WTC11 (cell line): Measurements from ENCODE around the gene ZNF804B. TPM values are rescaled to one million over a fixed set of nuclear protein-coding genes. Genes with fewer than 3 reads are reported as not detected.

ENCODE experiments used
- ATAC-seq: fragments of 200-7000 bp; cut with Tn5 transposase; 2 replicates; pipeline ENCODE4 v1.10.0; 2021; ENCODE audit warnings: mild to moderate bottlenecking, moderate library complexity
- CTCF ChIA-PET: fragments of 300-600 bp; sonication (Branson Sonifier 250); formaldehyde crosslinking; loops from one replicate; lab custom pipeline; 2021; ENCODE audit warnings: antibody characterized with exemption; lab: Charles Lee
- POLR2A ChIA-PET: fragments of 350-600 bp; sonication (Branson Sonifier 250); formaldehyde crosslinking; loops from one replicate; lab custom pipeline; 2021; ENCODE audit warnings: antibody characterized with exemption; lab: Charles Lee
- DNase-seq: peaks from one replicate; pipeline ENCODE4 v3.0.0; 2021; ENCODE audit warnings: low spot score
- H3K27ac Mint-ChIP-seq: 2 replicates; pipeline ENCODE4 v1.8.0; 2021; ENCODE audit warnings: mixed read lengths
- H3K27me3 Mint-ChIP-seq: 2 replicates; pipeline ENCODE4 v1.8.0; 2021; ENCODE audit warnings: low read depth, mild to moderate bottlenecking, moderate library complexity, mixed read lengths
- H3K36me3 Mint-ChIP-seq: 2 replicates; pipeline ENCODE4 v1.8.0; 2021; ENCODE audit warnings: mixed read lengths
- H3K4me1 Mint-ChIP-seq: 2 replicates; pipeline ENCODE4 v1.8.0; 2022; ENCODE audit warnings: mixed read lengths
- H3K4me3 Mint-ChIP-seq: 2 replicates; pipeline ENCODE4 v1.8.0; 2021; ENCODE audit warnings: mild to moderate bottlenecking, moderate library complexity, mixed read lengths
- H3K9me3 Mint-ChIP-seq: 2 replicates; pipeline ENCODE4 v1.8.0; 2021; ENCODE audit warnings: mixed read lengths
- FOXK1 ChIP-seq: sonication (generic); formaldehyde crosslinking; IDR thresholded peaks from 2 replicates; pipeline ENCODE4 v1.8.0; 2022; ENCODE audit warnings: mild to moderate bottlenecking, moderate library complexity, missing genetic modification reagents
- IRF2 ChIP-seq: sonication (generic); formaldehyde crosslinking; IDR thresholded peaks from 2 replicates; pipeline ENCODE4 v1.8.0; 2022; ENCODE audit warnings: low read depth, missing genetic modification reagents, borderline replicate concordance
- SMAD3 ChIP-seq: sonication (generic); formaldehyde crosslinking; IDR thresholded peaks from 2 replicates; pipeline ENCODE4 v1.8.0; 2022; ENCODE audit warnings: missing genetic modification reagents, mild to moderate bottlenecking, borderline replicate concordance
- SMAD4 ChIP-seq: sonication (generic); formaldehyde crosslinking; IDR thresholded peaks from 2 replicates; pipeline ENCODE4 v1.8.0; 2022; ENCODE audit warnings: mild to moderate bottlenecking, missing genetic modification reagents
- TCF7 ChIP-seq: sonication (generic); formaldehyde crosslinking; IDR thresholded peaks from 2 replicates; pipeline ENCODE4 v1.8.0; 2022; ENCODE audit warnings: mild to moderate bottlenecking, low read depth, missing genetic modification reagents, moderate library complexity
- total RNA-seq: library from RNA; stranded (reverse); gene quantifications from 3 replicates; pipeline ENCODE4 v1.2.3, GENCODE V29; 2021
- TF ChIP-seq, protein P1 (sequence below): sonication (generic); formaldehyde crosslinking; IDR thresholded peaks from 2 replicates; pipeline ENCODE4 v1.8.1; 2022; ENCODE audit warnings: mild to moderate bottlenecking, moderate library complexity, missing genetic modification reagents
- TF ChIP-seq, protein P2 (sequence below): fragments of 250-450 bp; sonication (Bioruptor Pico); IDR thresholded peaks from 2 replicates; pipeline ENCODE4 v1.9.0; 2021; ENCODE audit warnings: mild to moderate bottlenecking
- TF ChIP-seq, protein P3 (sequence below): sonication (generic); formaldehyde crosslinking; IDR thresholded peaks from 2 replicates; pipeline ENCODE4 v1.8.0; 2022; ENCODE audit warnings: missing genetic modification reagents
- TF ChIP-seq, protein P4 (sequence below): sonication (generic); formaldehyde crosslinking; IDR thresholded peaks from 2 replicates; pipeline ENCODE4 v1.8.1; 2023; ENCODE audit warnings: mild to moderate bottlenecking, missing genetic modification reagents
- TF ChIP-seq, protein P5 (sequence below): sonication (generic); formaldehyde crosslinking; IDR thresholded peaks from 2 replicates; pipeline ENCODE4 v1.8.1; 2022; ENCODE audit warnings: mild to moderate bottlenecking, missing genetic modification reagents, moderate library complexity, borderline replicate concordance
- TF ChIP-seq, protein P6 (sequence below): sonication (generic); formaldehyde crosslinking; IDR thresholded peaks from 2 replicates; pipeline ENCODE4 v1.8.0; 2022; ENCODE audit warnings: mild to moderate bottlenecking, missing genetic modification reagents
- TF ChIP-seq, protein P7 (sequence below): sonication (generic); formaldehyde crosslinking; IDR thresholded peaks from 2 replicates; pipeline ENCODE4 v1.8.1; 2022; ENCODE audit warnings: low read depth, mild to moderate bottlenecking, moderate library complexity, missing genetic modification reagents, borderline replicate concordance
- TF ChIP-seq, protein P8 (sequence below): sonication (generic); formaldehyde crosslinking; IDR thresholded peaks from 2 replicates; pipeline ENCODE4 v1.8.1; 2023; ENCODE audit warnings: mild to moderate bottlenecking, missing genetic modification reagents, moderate library complexity

Gene ZNF804B
- total RNA-seq, 1 experiment from 2014 or later = 0.04 TPM

DNA sequence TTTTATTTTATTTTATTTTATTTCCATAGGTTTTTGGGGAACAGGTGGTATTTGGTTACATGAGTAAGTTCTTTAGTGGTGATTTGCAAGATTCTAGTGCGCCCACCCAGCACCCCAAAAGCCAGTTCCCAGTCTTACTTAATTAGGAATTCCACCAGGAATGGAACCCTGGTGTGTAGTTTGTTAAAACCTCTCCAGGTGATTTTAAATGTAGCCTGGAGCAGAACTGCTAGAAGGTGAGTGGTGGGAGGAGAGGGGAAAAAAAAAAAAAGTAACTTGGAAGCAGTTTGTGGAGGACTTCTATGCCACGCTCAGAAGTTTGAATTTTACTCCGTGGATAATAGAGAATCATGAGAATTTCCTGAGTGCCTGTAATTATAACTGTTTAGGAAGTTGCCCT is 41.5 kb downstream of the ZNF804B start:
- no peaks in the 10 kb centered on the region for H3K27me3 Mint-ChIP-seq
- no peak overlapping the region for H3K4me3 Mint-ChIP-seq
- H3K4me1 Mint-ChIP-seq = peaks cover 15% of the 10 kb centered on the region
- no peaks in the 10 kb centered on the region for H3K9me3 Mint-ChIP-seq
- ChIA-PET POLR2A (no interaction called here), CTCF (no interaction called here)
- TF ChIP-seq, protein P1, sequence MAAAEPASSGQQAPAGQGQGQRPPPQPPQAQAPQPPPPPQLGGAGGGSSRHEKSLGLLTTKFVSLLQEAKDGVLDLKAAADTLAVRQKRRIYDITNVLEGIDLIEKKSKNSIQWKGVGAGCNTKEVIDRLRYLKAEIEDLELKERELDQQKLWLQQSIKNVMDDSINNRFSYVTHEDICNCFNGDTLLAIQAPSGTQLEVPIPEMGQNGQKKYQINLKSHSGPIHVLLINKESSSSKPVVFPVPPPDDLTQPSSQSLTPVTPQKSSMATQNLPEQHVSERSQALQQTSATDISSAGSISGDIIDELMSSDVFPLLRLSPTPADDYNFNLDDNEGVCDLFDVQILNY (CRISPR knock-in tag) = no peak
- TF ChIP-seq, protein P2, sequence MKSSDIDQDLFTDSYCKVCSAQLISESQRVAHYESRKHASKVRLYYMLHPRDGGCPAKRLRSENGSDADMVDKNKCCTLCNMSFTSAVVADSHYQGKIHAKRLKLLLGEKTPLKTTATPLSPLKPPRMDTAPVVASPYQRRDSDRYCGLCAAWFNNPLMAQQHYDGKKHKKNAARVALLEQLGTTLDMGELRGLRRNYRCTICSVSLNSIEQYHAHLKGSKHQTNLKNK = no peak
- TF ChIP-seq, protein P3, sequence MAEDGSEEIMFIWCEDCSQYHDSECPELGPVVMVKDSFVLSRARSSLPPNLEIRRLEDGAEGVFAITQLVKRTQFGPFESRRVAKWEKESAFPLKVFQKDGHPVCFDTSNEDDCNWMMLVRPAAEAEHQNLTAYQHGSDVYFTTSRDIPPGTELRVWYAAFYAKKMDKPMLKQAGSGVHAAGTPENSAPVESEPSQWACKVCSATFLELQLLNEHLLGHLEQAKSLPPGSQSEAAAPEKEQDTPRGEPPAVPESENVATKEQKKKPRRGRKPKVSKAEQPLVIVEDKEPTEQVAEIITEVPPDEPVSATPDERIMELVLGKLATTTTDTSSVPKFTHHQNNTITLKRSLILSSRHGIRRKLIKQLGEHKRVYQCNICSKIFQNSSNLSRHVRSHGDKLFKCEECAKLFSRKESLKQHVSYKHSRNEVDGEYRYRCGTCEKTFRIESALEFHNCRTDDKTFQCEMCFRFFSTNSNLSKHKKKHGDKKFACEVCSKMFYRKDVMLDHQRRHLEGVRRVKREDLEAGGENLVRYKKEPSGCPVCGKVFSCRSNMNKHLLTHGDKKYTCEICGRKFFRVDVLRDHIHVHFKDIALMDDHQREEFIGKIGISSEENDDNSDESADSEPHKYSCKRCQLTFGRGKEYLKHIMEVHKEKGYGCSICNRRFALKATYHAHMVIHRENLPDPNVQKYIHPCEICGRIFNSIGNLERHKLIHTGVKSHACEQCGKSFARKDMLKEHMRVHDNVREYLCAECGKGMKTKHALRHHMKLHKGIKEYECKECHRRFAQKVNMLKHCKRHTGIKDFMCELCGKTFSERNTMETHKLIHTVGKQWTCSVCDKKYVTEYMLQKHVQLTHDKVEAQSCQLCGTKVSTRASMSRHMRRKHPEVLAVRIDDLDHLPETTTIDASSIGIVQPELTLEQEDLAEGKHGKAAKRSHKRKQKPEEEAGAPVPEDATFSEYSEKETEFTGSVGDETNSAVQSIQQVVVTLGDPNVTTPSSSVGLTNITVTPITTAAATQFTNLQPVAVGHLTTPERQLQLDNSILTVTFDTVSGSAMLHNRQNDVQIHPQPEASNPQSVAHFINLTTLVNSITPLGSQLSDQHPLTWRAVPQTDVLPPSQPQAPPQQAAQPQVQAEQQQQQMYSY (CRISPR knock-in tag) = no peak
- TF ChIP-seq, protein P4, sequence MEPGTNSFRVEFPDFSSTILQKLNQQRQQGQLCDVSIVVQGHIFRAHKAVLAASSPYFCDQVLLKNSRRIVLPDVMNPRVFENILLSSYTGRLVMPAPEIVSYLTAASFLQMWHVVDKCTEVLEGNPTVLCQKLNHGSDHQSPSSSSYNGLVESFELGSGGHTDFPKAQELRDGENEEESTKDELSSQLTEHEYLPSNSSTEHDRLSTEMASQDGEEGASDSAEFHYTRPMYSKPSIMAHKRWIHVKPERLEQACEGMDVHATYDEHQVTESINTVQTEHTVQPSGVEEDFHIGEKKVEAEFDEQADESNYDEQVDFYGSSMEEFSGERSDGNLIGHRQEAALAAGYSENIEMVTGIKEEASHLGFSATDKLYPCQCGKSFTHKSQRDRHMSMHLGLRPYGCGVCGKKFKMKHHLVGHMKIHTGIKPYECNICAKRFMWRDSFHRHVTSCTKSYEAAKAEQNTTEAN = no peak
- TF ChIP-seq, protein P5, sequence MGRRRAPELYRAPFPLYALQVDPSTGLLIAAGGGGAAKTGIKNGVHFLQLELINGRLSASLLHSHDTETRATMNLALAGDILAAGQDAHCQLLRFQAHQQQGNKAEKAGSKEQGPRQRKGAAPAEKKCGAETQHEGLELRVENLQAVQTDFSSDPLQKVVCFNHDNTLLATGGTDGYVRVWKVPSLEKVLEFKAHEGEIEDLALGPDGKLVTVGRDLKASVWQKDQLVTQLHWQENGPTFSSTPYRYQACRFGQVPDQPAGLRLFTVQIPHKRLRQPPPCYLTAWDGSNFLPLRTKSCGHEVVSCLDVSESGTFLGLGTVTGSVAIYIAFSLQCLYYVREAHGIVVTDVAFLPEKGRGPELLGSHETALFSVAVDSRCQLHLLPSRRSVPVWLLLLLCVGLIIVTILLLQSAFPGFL = no peak
- TF ChIP-seq FOXK1 (CRISPR knock-in tag) (no peak), SMAD3 (CRISPR knock-in tag) (no peak), SMAD4 (no peak), TCF7 (CRISPR knock-in tag) (no peak), IRF2 (CRISPR knock-in tag) (no peak)
- TF ChIP-seq, protein P6, sequence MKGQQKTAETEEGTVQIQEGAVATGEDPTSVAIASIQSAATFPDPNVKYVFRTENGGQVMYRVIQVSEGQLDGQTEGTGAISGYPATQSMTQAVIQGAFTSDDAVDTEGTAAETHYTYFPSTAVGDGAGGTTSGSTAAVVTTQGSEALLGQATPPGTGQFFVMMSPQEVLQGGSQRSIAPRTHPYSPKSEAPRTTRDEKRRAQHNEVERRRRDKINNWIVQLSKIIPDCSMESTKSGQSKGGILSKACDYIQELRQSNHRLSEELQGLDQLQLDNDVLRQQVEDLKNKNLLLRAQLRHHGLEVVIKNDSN (CRISPR knock-in tag) = no peak
- TF ChIP-seq, protein P7, sequence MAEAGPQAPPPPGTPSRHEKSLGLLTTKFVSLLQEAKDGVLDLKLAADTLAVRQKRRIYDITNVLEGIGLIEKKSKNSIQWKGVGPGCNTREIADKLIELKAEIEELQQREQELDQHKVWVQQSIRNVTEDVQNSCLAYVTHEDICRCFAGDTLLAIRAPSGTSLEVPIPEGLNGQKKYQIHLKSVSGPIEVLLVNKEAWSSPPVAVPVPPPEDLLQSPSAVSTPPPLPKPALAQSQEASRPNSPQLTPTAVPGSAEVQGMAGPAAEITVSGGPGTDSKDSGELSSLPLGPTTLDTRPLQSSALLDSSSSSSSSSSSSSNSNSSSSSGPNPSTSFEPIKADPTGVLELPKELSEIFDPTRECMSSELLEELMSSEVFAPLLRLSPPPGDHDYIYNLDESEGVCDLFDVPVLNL = no peak
- TF ChIP-seq, protein P8, sequence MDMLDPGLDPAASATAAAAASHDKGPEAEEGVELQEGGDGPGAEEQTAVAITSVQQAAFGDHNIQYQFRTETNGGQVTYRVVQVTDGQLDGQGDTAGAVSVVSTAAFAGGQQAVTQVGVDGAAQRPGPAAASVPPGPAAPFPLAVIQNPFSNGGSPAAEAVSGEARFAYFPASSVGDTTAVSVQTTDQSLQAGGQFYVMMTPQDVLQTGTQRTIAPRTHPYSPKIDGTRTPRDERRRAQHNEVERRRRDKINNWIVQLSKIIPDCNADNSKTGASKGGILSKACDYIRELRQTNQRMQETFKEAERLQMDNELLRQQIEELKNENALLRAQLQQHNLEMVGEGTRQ (CRISPR knock-in tag) = no peak
- TF ChIP-seq, all 79 proteins: peak for 0
- no peak for DNase-seq
- H3K27ac Mint-ChIP-seq = no peak overlapping the region
- no peaks in the 10 kb centered on the region for H3K36me3 Mint-ChIP-seq
- ATAC-seq = peak; percentile 52
